ENCODE measurements around the gene PHPT1.

PHPT1 gene

DNA sequence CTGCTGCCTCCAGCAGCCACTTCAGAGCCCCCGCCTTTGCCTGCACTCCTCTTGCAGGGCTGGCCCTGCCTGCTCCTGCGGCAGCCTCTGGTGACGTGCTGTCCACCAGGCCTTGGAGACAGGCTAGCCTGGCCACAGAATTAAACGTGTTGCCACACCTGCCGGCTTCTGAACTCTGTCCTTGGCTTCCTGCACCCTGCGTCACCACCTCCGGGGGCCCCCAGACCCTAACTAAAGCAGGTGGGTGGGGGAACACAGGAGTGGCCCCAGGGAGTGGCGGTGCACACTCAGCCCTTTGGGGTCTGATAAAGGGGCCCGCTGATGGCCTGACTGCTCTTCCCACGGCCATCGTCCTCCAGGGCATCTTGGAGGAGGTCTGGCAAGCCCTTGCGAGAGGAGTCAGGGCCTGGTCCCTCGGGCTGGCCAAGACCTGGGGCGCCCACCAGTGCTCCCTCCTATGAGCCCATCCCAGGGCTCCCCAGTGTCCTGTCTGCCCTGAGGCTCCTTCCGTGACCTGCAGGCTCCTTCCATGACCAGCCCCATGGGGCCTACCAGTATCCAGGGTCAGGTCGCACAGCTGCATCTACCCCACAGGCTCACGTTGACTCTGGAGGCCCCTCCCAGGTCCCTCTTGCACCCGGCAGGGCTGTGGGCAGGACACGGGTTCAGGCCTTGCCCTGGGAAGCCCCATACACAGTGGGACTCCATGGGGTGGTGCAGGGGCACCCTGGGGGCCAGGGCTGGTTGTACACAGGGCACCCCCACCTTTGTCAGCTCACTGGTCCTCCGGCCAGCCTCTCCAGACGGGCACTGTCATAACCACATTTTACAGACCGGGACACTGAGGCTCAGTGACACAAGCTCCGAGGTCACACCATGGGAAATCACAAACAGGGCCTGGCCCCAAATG lies 1.9 kb downstream of the PHPT1 start:
- H3K4me1 ChIP-seq (ENCODE audit: control insufficient read depth, insufficient read depth, low read length): peaks cover 34% of the 10 kb centered on the region
- no peaks in the 10 kb centered on the region for H3K9me3 ChIP-seq (ENCODE audit: control insufficient read depth, low read length)
- peaks cover 16% of the 10 kb centered on the region for H3K27me3 ChIP-seq (ENCODE audit: control insufficient read depth, insufficient read depth, low read length)
- H3K9ac ChIP-seq (ENCODE audit: low read length): no peak overlapping the region
- no peaks in the 10 kb centered on the region for H3K36me3 ChIP-seq (ENCODE audit: control insufficient read depth, insufficient read depth, low read length)
- no peak overlapping the region for H3K4me3 ChIP-seq (ENCODE audit: low read length)

DNA sequence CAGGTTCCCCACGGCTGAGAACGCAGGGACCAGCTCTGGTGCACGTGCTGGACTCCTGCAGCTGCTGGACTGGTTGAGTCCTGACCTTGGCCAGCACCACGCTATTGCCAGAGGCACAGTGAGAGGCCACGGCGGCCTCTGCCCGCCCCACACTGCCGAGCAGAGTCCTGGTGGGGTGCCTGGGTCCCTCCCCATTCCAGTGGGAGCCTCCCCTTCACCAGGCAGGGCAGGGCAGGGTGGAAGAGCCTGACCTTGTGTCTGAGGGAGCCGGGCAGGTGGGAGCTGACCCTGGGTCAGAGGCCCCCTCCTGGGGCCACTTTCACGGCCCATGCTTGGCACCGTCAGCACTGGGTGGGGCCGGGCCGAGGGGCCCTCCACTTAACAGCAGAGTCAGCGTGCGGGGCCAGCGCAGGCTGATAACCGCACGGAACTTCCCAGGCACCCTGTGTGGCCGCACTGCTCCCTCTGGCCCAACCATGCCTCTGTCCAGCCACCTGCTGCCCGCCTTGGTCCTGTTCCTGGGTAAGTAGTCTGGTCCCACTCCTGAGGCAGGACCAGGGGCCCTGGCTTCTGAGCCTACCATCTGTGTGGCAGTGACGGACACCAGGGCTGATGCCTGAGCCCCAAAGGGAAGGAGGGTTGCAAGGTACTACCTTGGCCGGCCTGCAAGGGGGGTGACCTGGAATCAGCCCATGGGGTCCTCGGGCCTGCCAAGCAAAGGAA lies 2.9 kb downstream of the PHPT1 start, which contains the start of gene MAMDC4:
MAMDC4 (plus strand) TSS at position 406 of the 723 bp plus-strand sequence; CDS start at position 477, 71 bp downstream.
- Histone ChIP-seq H3K4me3 (ENCODE audit: low read length) (no peak within 1 kb of the TSS), H3K27me3 (ENCODE audit: control insufficient read depth, insufficient read depth, low read length) (peaks cover 7% of the 10 kb centered on the region), H3K4me1 (ENCODE audit: control insufficient read depth, insufficient read depth, low read length) (peaks cover 36% of the 10 kb centered on the region), H3K36me3 (ENCODE audit: control insufficient read depth, insufficient read depth, low read length) (no peaks in the 10 kb centered on the region), H3K9ac (ENCODE audit: low read length) (no peak within 1 kb of the TSS), H3K9me3 (ENCODE audit: control insufficient read depth, low read length) (no peaks in the 10 kb centered on the region)

DNA sequence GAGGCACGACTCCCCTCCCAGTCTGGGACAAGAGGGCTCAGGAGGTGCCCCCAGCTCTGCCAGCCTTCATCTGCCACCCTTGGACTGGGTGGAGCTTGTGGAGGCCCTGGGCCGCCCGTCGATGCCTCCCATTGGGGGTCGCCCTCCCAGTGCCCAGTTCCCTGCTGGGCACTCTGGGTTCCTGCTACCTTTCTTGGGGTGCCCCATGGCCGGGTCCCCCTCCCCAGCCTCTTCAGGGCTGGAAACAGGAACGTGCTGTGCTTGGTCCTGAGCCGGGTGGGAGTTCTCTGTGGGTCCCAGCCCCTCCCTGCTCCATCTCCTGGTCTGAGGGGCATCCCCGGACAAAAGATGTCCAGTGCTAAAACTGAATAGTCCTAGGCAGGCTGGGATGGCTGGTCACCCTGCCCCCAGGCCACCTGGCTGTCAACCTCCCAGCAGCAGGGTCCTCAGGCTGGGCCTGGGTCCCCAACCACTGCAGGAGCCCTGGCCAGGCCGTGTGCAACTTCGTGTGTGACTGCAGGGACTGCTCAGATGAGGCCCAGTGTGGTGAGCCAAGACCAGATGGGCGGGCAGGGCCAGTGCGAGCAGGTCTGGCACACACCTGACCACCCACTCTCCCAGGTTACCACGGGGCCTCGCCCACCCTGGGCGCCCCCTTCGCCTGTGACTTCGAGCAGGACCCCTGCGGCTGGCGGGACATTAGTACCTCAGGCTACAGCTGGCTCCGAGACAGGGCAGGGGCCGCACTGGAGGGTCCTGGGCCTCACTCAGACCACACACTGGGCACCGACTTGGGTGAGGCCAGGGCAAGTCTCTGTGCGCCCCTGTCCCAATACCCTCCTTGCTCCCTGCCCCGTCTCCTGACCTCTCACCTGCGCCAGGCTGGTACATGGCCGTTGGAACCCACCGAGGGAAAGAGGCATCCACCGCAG lies 3.7 kb downstream of the PHPT1 start:
- Histone ChIP-seq H3K4me1 (ENCODE audit: control insufficient read depth, insufficient read depth, low read length) (peaks cover 45% of the 10 kb centered on the region), H3K27me3 (ENCODE audit: control insufficient read depth, insufficient read depth, low read length) (no peaks in the 10 kb centered on the region), H3K4me3 (ENCODE audit: low read length) (no peak overlapping the region), H3K9ac (ENCODE audit: low read length) (no peak overlapping the region), H3K9me3 (ENCODE audit: control insufficient read depth, low read length) (no peaks in the 10 kb centered on the region), H3K36me3 (ENCODE audit: control insufficient read depth, insufficient read depth, low read length) (no peaks in the 10 kb centered on the region)

DNA sequence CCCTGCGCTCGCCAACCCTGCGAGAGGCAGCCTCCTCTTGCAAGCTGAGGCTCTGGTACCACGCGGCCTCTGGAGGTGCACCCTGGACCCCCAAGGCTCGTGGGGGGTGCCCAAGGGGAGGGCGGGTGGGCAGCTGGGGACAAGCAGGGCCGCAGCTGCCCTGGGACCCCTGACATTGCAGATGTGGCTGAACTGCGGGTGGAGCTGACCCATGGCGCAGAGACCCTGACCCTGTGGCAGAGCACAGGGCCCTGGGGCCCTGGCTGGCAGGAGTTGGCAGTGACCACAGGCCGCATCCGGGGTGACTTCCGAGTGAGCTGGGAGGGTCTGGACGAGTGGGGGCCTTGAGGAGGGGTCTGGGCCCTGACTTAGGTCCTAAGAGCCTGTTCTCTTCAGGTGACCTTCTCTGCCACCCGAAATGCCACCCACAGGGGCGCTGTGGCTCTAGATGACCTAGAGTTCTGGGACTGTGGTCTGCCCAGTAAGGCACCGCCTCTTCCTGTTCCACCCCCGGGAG lies 4.4 kb downstream of the PHPT1 start:
- H3K4me1 ChIP-seq (ENCODE audit: control insufficient read depth, insufficient read depth, low read length): peaks cover 52% of the 10 kb centered on the region
- H3K27me3 ChIP-seq (ENCODE audit: control insufficient read depth, insufficient read depth, low read length): no peaks in the 10 kb centered on the region
- no peak overlapping the region for H3K4me3 ChIP-seq (ENCODE audit: low read length)
- no peaks in the 10 kb centered on the region for H3K36me3 ChIP-seq (ENCODE audit: control insufficient read depth, insufficient read depth, low read length)
- H3K9ac ChIP-seq (ENCODE audit: low read length): no peak overlapping the region
- H3K9me3 ChIP-seq (ENCODE audit: control insufficient read depth, low read length): no peaks in the 10 kb centered on the region

DNA sequence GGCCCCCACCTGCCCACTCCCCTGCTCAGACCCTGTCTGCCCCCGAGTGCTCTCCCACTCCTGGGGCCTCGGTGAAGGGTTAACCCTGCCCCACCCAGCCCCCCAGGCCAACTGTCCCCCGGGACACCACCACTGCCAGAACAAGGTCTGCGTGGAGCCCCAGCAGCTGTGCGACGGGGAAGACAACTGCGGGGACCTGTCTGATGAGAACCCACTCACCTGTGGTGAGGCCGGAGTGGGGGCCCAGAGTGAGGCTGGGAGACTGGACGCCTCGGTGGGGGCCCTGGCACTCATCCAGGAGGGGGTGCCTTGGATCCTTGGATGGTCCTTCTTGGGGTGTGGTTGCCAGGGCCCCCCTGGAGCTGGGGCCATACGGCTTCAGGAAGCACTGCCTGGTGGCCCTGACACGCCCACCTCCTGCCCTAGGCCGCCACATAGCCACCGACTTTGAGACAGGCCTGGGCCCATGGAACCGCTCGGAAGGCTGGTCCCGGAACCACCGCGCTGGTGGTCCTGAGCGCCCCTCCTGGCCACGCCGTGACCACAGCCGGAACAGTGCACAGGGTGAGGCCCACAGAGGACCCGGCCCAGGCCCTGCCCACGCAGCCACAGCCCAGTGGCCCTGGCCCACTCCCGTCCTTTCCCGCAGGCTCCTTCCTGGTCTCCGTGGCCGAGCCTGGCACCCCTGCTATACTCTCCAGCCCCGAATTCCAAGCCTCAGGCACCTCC lies 5.1 kb downstream of the PHPT1 start:
- H3K4me3 ChIP-seq (ENCODE audit: low read length): no peak overlapping the region
- H3K36me3 ChIP-seq (ENCODE audit: control insufficient read depth, insufficient read depth, low read length): no peaks in the 10 kb centered on the region
- peaks cover 58% of the 10 kb centered on the region for H3K4me1 ChIP-seq (ENCODE audit: control insufficient read depth, insufficient read depth, low read length)
- H3K9me3 ChIP-seq (ENCODE audit: control insufficient read depth, low read length): no peaks in the 10 kb centered on the region
- H3K9ac ChIP-seq (ENCODE audit: low read length): no peak overlapping the region
- no peaks in the 10 kb centered on the region for H3K27me3 ChIP-seq (ENCODE audit: control insufficient read depth, insufficient read depth, low read length)

DNA sequence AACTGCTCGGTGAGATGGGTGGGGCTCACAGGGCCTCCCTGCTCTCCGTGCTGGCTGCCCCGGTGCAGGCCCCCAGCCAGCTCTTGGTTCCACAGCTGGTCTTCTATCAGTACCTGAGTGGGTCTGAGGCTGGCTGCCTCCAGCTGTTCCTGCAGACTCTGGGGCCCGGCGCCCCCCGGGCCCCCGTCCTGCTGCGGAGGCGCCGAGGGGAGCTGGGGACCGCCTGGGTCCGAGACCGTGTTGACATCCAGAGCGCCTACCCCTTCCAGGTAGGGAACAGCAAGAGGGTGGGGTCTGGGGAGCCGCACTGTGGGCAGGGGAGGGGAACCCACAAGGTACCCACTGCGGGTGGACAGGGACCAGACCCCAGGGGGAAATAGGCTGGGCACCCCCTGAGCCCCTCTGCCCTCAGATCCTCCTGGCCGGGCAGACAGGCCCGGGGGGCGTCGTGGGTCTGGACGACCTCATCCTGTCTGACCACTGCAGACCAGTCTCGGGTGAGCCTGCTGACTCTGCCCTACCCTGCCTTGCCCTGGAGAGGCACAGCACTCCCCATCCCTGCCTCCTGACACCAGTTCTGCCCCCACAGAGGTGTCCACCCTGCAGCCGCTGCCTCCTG lies 5.7 kb downstream of the PHPT1 start:
- H3K36me3 ChIP-seq (ENCODE audit: control insufficient read depth, insufficient read depth, low read length): no peaks in the 10 kb centered on the region
- peaks cover 61% of the 10 kb centered on the region for H3K4me1 ChIP-seq (ENCODE audit: control insufficient read depth, insufficient read depth, low read length)
- no peaks in the 10 kb centered on the region for H3K9me3 ChIP-seq (ENCODE audit: control insufficient read depth, low read length)
- H3K27me3 ChIP-seq (ENCODE audit: control insufficient read depth, insufficient read depth, low read length): no peaks in the 10 kb centered on the region
- no peak overlapping the region for H3K4me3 ChIP-seq (ENCODE audit: low read length)
- H3K9ac ChIP-seq (ENCODE audit: low read length): no peak overlapping the region

DNA sequence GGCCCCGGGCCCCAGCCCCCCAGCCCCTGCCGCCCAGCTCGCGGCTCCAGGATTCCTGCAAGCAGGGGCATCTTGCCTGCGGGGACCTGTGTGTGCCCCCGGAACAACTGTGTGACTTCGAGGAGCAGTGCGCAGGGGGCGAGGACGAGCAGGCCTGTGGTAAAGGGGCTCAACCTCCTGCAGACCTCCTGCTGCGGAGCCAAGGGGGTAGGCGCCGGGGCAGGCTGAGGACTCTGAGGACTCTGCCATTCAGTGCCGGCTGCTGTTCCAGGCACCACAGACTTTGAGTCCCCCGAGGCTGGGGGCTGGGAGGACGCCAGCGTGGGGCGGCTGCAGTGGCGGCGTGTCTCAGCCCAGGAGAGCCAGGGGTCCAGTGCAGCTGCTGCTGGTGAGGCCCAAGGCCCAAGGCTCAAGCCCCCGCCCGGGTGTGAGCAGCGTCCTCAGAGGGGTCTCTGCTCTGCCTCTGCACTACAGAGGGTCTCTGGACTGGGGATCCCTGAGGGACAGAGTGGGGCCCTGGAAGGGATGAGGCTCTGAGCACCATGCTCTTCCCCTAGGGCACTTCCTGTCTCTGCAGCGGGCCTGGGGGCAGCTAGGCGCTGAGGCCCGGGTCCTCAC lies 6.4 kb downstream of the PHPT1 start:
- Histone ChIP-seq H3K9ac (ENCODE audit: low read length) (no peak overlapping the region), H3K4me3 (ENCODE audit: low read length) (no peak overlapping the region)

DNA sequence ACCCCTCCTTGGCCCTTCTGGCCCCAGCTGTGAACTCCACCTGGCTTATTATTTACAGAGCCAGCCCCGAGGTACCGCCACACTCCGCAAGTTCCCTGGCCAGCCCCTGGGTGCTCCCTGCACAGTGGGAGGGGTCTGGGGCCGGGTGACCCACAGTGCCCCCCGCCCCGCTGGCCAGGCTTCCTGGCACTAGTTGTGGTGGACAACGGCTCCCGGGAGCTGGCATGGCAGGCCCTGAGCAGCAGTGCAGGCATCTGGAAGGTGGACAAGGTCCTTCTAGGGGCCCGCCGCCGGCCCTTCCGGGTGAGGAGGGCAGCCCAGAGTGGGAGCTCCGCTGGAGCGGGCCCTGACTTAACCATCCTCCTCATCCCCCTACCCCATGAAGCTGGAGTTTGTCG lies 6.9 kb downstream of the PHPT1 start:
- Histone ChIP-seq H3K9me3 (ENCODE audit: control insufficient read depth, low read length) (no peaks in the 10 kb centered on the region), H3K36me3 (ENCODE audit: control insufficient read depth, insufficient read depth, low read length) (no peaks in the 10 kb centered on the region), H3K4me1 (ENCODE audit: control insufficient read depth, insufficient read depth, low read length) (peaks cover 62% of the 10 kb centered on the region), H3K9ac (ENCODE audit: low read length) (no peak overlapping the region), H3K27me3 (ENCODE audit: control insufficient read depth, insufficient read depth, low read length) (no peaks in the 10 kb centered on the region), H3K4me3 (ENCODE audit: low read length) (no peak overlapping the region)

More for the DNA sequence above, 6.4 kb downstream of the PHPT1 start:
- peaks cover 61% of the 10 kb centered on the region for H3K4me1 ChIP-seq (ENCODE audit: control insufficient read depth, insufficient read depth, low read length)
- no peaks in the 10 kb centered on the region for H3K27me3 ChIP-seq (ENCODE audit: control insufficient read depth, insufficient read depth, low read length)
- no peaks in the 10 kb centered on the region for H3K9me3 ChIP-seq (ENCODE audit: control insufficient read depth, low read length)
- H3K36me3 ChIP-seq (ENCODE audit: control insufficient read depth, insufficient read depth, low read length): no peaks in the 10 kb centered on the region

DNA sequence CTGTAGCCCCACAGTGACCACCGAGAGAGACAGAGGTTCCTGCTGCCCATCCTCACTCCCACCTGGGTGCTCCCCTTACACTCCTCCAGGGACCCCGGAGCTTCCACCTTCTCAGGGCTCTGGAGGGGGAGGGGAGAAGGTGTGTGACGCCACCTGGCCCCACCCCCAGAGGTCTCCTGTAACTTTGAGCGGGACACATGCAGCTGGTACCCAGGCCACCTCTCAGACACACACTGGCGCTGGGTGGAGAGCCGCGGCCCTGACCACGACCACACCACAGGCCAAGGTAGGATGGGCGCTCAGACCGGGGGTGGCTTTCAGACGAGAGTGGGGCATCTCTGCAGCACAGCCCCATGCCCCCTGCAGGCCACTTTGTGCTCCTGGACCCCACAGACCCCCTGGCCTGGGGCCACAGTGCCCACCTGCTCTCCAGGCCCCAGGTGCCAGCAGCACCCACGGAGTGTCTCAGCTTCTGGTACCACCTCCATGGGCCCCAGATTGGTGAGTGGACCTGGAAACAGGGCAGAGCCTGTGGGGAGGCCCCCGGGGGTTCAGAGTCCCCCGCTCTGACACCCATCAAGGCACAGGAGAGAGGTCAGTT lies 7.4 kb downstream of the PHPT1 start:
- Histone ChIP-seq H3K4me3 (ENCODE audit: low read length) (no peak overlapping the region), H3K9me3 (ENCODE audit: control insufficient read depth, low read length) (no peaks in the 10 kb centered on the region), H3K9ac (ENCODE audit: low read length) (no peak overlapping the region), H3K36me3 (ENCODE audit: control insufficient read depth, insufficient read depth, low read length) (no peaks in the 10 kb centered on the region), H3K27me3 (ENCODE audit: control insufficient read depth, insufficient read depth, low read length) (no peaks in the 10 kb centered on the region), H3K4me1 (ENCODE audit: control insufficient read depth, insufficient read depth, low read length) (peaks cover 68% of the 10 kb centered on the region)

DNA sequence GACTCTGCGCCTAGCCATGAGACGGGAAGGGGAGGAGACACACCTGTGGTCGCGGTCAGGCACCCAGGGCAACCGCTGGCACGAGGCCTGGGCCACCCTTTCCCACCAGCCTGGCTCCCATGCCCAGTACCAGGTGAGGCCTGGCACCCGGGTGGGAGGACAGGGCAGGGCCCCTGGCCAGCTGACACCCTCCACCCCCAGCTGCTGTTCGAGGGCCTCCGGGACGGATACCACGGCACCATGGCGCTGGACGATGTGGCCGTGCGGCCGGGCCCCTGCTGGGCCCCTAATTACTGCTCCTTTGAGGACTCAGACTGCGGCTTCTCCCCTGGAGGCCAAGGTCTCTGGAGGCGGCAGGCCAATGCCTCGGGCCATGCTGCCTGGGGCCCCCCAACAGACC lies 8.0 kb downstream of the PHPT1 start:
- peaks cover 69% of the 10 kb centered on the region for H3K4me1 ChIP-seq (ENCODE audit: control insufficient read depth, insufficient read depth, low read length)
- no peaks in the 10 kb centered on the region for H3K27me3 ChIP-seq (ENCODE audit: control insufficient read depth, insufficient read depth, low read length)
- peak overlapping the region; percentile 39 for H3K9ac ChIP-seq (ENCODE audit: low read length)
- H3K4me3 ChIP-seq (ENCODE audit: low read length): no peak overlapping the region
- peaks cover 1% of the 10 kb centered on the region for H3K36me3 ChIP-seq (ENCODE audit: control insufficient read depth, insufficient read depth, low read length)
- no peaks in the 10 kb centered on the region for H3K9me3 ChIP-seq (ENCODE audit: control insufficient read depth, low read length)
